ENCODE measurements around the gene ADAMTS6. TPM values are rescaled to one million over a fixed set of nuclear protein-coding genes. Genes with fewer than 3 reads are reported as not detected.
A peak's percentile ranks its signal among the peaks of the same experiment; 100 is the strongest.

The ADAMTS6 gene
- total RNA-seq, 2 donors from 2014 or later: 0.12 to 0.77 TPM

DNA sequence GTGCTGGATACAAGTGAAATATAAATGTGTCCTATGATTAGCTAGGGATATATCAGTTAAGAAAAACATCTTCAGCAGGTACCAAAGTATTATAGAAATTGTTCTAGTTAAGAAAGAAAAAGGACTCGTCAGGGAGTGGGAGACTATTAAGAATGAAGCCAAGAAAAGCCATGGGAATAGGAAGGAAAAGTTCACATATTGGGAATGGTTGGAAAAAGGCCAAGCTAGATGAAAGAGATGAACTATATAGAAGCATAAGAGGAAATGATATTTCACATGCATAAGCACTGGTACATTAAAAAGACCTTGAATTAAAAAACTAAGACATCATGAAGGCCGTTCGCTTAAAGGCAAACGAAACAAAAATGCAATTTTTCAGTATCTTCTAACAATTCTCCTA, 237.7 kb downstream of the ADAMTS6 start:
- H3K4me1 ChIP-seq: no peaks in the 10 kb centered on the region
- no peak overlapping the region for H3K9ac ChIP-seq (ENCODE audit: low read depth in 2 of 2, low read length in 2 of 2)
- TF ChIP-seq, protein P1, sequence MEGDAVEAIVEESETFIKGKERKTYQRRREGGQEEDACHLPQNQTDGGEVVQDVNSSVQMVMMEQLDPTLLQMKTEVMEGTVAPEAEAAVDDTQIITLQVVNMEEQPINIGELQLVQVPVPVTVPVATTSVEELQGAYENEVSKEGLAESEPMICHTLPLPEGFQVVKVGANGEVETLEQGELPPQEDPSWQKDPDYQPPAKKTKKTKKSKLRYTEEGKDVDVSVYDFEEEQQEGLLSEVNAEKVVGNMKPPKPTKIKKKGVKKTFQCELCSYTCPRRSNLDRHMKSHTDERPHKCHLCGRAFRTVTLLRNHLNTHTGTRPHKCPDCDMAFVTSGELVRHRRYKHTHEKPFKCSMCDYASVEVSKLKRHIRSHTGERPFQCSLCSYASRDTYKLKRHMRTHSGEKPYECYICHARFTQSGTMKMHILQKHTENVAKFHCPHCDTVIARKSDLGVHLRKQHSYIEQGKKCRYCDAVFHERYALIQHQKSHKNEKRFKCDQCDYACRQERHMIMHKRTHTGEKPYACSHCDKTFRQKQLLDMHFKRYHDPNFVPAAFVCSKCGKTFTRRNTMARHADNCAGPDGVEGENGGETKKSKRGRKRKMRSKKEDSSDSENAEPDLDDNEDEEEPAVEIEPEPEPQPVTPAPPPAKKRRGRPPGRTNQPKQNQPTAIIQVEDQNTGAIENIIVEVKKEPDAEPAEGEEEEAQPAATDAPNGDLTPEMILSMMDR (IDR thresholded peaks at IDR 0.05): no peak
- no peaks in the 10 kb centered on the region for H3K9me3 ChIP-seq
- no peaks in the 10 kb centered on the region for H3K36me3 ChIP-seq
- no peak overlapping the region for H3K4me3 ChIP-seq
- no peak for DNase-seq
- H3K27me3 ChIP-seq: no peaks in the 10 kb centered on the region
- no peak overlapping the region for H3K27ac ChIP-seq
- intact Hi-C loops (cut with DNase I): no loop called here

DNA sequence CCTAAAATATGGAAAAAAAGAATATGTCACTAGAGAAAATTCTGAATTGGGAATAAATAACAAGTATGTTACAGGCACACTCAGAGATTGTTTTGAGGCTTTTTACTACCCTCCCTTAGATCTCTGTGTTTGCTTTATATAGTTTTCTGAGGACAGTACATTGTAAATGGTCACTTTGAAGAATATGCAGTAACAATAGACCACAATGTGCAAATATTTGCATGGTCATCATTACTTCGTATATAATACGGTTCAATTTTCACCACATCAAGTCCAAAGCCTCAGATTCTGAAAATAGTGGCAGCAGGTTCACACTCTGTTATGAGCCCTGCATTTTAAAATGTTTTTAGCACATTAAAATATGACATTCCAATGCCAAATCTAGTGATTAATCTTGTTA, 238.6 kb downstream of the ADAMTS6 start:
- DNase-seq: no peak
- TF ChIP-seq, protein P1 (IDR thresholded peaks at IDR 0.05): no peak
- Histone ChIP-seq H3K9me3 (no peaks in the 10 kb centered on the region), H3K27ac (no peak overlapping the region), H3K36me3 (no peaks in the 10 kb centered on the region), H3K9ac (ENCODE audit: low read depth in 2 of 2, low read length in 2 of 2) (no peak overlapping the region), H3K4me1 (no peaks in the 10 kb centered on the region), H3K27me3 (no peaks in the 10 kb centered on the region), H3K4me3 (no peak overlapping the region)
- intact Hi-C loops (cut with DNase I): no loop called here

DNA sequence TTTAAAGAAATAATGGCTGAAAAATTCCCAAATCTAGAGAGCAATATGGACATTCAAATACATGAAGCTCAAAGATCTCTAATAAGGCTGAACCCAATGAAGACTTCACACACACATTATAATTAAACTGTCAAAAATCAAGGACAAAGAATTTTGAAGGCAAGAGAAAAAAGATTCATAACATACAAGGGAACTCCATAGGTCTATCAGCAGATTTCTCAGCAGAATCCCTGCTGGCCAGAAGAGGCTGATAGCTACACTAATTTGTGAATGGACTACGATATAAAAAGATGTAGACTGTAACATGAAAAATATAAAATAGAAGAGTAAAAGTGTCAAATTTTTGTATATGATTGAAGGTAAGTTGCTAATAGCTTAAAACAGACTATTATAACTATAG, 251.9 kb downstream of the ADAMTS6 start:
- no peaks in the 10 kb centered on the region for H3K4me1 ChIP-seq
- no peak overlapping the region for H3K27ac ChIP-seq
- no peaks in the 10 kb centered on the region for H3K9me3 ChIP-seq
- H3K36me3 ChIP-seq: no peaks in the 10 kb centered on the region
- intact Hi-C loops (cut with DNase I): no loop called here
- no peak for DNase-seq
- H3K4me3 ChIP-seq: no peak overlapping the region
- no peak overlapping the region for H3K9ac ChIP-seq (ENCODE audit: low read depth in 2 of 2, low read length in 2 of 2)
- H3K27me3 ChIP-seq: no peaks in the 10 kb centered on the region
- TF ChIP-seq, protein P1 (IDR thresholded peaks at IDR 0.05): no peak

DNA sequence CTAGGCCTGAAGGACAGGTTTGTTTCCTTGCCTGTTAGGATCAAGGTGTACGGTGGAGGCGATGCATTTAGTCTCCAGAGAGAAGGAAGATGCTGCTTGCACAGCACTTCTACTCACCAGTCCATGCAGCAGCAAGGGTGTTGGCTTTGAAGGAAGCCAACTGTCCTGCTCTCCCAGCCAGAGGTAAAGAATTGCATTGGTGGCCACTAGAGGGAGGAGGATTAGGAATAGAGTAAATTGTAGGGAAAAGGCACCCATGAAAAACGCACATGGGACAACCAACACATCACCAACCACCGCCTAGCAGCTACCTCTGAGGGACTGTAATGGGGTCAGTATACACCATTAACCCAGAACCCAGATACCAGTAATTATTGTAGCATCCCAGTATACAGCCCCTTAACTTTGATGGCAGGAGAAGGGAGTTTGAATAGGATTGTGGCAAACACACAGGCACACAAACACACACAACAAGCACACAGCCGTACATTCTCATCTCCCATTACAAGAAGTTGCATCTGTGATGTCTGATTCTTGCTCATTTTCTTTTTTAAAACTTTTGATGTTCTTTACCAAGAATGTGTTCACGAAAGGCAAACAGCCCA, 267.7 kb downstream of the ADAMTS6 start:
- Histone ChIP-seq H3K4me3 (no peak overlapping the region), H3K9me3 (no peaks in the 10 kb centered on the region), H3K27me3 (no peaks in the 10 kb centered on the region), H3K4me1 (no peaks in the 10 kb centered on the region), H3K36me3 (no peaks in the 10 kb centered on the region), H3K27ac (no peak overlapping the region), H3K9ac (ENCODE audit: low read depth in 2 of 2, low read length in 2 of 2) (no peak overlapping the region)
- peak; percentile 19 for DNase-seq
- intact Hi-C loops (cut with DNase I): no loop called here
- TF ChIP-seq, protein P1 (IDR thresholded peaks at IDR 0.05): peak; percentile 41

DNA sequence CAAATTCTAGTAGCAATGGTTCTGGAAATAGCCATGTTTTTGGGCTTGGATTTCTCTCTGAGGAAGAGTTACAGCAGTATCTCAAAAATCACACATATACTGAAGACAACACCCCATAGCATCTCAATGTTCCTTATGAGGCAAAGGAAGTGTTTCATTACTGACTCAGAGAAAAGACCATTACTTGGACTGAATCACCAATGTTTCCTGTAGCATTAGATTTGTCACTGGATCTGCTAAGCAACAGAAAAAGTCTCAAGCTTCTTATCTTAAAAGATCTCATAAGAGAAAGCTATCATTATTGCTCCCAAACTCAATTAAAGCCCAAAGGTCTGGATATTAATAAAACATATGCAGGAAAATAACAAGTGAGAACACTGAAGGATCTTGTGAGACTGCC, 272.4 kb downstream of the ADAMTS6 start:
- H3K36me3 ChIP-seq: no peaks in the 10 kb centered on the region
- intact Hi-C loops (cut with DNase I): no loop called here
- no peaks in the 10 kb centered on the region for H3K4me1 ChIP-seq
- TF ChIP-seq, protein P1 (IDR thresholded peaks at IDR 0.05): no peak
- H3K9ac ChIP-seq (ENCODE audit: low read depth in 2 of 2, low read length in 2 of 2): no peak overlapping the region
- H3K27me3 ChIP-seq: no peaks in the 10 kb centered on the region
- H3K27ac ChIP-seq: no peak overlapping the region
- DNase-seq: no peak
- H3K4me3 ChIP-seq: no peak overlapping the region
- H3K9me3 ChIP-seq: no peaks in the 10 kb centered on the region
